Right atrium auricular region (tissue), 2 donors: Measurements from ENCODE around the gene RS1. TPM values are rescaled to one million over a fixed set of nuclear protein-coding genes. Genes with fewer than 3 reads are reported as not detected.

Experiments
- DNase-seq: peaks from one replicate; pipeline ENCODE4 v3.0.0-alpha.2; 2019; ENCODE audit warnings: low spot score
- H3K27ac ChIP-seq, 2 donors: fragments of 200-600 bp; sonication (generic); 1 replicate in 1 of 2; 2 replicates in 1 of 2; pipeline ENCODE4 v1.5.1; 2016 to 2019
- H3K27me3 ChIP-seq, 2 donors: fragments of 200-600 bp; sonication (generic); one replicate each; pipeline versions ENCODE4 v1.5.1 to v1.6.0; 2017 to 2019
- H3K36me3 ChIP-seq: fragments of 200-600 bp; sonication (generic); one replicate; pipeline ENCODE4 v1.5.1; 2016
- H3K4me1 ChIP-seq, 2 donors: fragments of 200-600 bp; sonication (generic); one replicate each; pipeline versions ENCODE4 v1.5.1 to v1.6.0; 2017 to 2019
- H3K4me3 ChIP-seq, 2 donors: fragments of 200-600 bp; sonication (generic); 1 replicate in 1 of 2; 2 replicates in 1 of 2; pipeline ENCODE4 v1.5.1; 2017 to 2019; ENCODE audit warnings: mild to moderate bottlenecking in 1 of 2, moderate library complexity in 1 of 2
- H3K9me3 ChIP-seq, 2 donors: fragments of 200-600 bp; sonication (generic); one replicate each; pipeline ENCODE4 v1.5.1; 2019
- total RNA-seq, 2 donors: library from RNA; depleted of rRNA; stranded (reverse); fragments of >200 nt; gene quantifications; one replicate each; pipeline ENCODE4 v1.1.0, GENCODE V29; 2016
- TF ChIP-seq, protein P1 (sequence below), 2 donors: fragments of 200-600 bp; sonication (generic); IDR thresholded peaks; one replicate each; pipeline ENCODE4 v1.5.1; 2019; ENCODE audit warnings: antibody characterized with exemption in 2 of 2

RS1 gene
- total RNA-seq, 2 donors from 2014 or later, result not detected

DNA sequence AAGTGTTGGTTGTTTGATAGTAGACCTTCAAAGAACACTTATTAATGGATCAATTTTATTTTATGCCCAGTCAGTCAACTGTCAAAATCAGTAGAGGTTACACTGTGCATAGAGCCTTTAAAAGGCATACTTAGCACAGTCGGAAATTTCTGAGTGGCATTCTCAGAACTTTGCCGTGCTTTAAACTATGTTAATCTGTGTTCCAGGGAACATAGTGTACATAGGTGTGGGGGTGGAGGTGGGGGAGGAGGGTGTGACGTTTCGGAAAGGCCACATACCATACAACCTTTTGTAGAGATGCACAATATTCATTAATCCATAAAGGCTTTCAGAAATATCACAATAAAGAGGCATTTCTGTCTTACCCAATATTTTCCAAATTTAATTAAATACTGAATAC, 75.8 kb downstream of the RS1 start:
- no peak overlapping the region for H3K27ac ChIP-seq

DNA sequence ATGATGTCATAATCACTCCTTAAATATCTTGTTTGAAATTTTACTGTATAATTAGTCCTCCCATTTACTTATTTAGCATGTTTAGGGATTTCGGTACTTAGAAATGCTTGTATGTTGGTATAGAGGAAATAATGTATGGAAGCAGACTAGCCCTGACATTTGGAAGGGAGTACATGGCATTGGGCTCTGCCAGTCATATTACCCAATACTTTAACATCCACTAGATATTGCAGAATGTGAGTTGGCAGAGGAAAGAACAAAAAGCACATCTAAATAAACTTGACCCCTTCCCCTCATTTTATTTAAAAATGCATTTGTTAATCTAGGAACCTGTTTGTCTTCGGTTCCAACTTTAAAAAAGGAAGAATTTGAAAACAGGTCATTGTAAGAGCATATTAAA, 77.8 kb downstream of the RS1 start:
- Histone ChIP-seq H3K27ac (no peak overlapping the region), H3K4me1 (no peaks in the 10 kb centered on the region), H3K27me3 (no peaks in the 10 kb centered on the region), H3K9me3 (no peaks in the 10 kb centered on the region), H3K36me3 (no peaks in the 10 kb centered on the region), H3K4me3 (no peak overlapping the region)
- TF ChIP-seq, protein P1, sequence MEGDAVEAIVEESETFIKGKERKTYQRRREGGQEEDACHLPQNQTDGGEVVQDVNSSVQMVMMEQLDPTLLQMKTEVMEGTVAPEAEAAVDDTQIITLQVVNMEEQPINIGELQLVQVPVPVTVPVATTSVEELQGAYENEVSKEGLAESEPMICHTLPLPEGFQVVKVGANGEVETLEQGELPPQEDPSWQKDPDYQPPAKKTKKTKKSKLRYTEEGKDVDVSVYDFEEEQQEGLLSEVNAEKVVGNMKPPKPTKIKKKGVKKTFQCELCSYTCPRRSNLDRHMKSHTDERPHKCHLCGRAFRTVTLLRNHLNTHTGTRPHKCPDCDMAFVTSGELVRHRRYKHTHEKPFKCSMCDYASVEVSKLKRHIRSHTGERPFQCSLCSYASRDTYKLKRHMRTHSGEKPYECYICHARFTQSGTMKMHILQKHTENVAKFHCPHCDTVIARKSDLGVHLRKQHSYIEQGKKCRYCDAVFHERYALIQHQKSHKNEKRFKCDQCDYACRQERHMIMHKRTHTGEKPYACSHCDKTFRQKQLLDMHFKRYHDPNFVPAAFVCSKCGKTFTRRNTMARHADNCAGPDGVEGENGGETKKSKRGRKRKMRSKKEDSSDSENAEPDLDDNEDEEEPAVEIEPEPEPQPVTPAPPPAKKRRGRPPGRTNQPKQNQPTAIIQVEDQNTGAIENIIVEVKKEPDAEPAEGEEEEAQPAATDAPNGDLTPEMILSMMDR (IDR thresholded peaks at IDR 0.05), result no peak
- no peak for DNase-seq

More for the DNA sequence above, 75.8 kb downstream of the RS1 start:
- Histone ChIP-seq H3K36me3 (peaks cover 1% of the 10 kb centered on the region), H3K4me3 (no peak overlapping the region), H3K27me3 (no peaks in the 10 kb centered on the region), H3K9me3 (no peaks in the 10 kb centered on the region), H3K4me1 (no peaks in the 10 kb centered on the region)
- TF ChIP-seq, protein P1 (IDR thresholded peaks at IDR 0.05), result no peak
- DNase-seq, result no peak

DNA sequence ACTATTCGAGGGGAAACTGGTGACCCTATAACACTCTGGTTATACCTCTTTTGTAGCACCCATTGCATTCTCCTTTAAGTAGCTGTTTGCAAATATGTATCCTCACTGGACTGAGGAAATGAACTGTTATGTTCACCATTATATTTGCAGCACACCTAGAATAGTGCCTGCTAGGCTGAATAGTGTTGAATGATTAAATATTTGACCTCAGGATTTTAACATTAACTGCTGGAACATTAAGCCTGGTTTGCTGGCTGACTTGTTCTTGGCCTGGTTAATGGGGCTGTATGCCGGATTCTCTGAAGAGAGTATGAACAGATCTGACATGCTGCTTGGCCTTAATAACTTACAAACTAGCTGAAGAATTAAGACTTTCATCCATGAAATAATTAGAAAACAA, 80.1 kb downstream of the RS1 start:
- no peaks in the 10 kb centered on the region for H3K9me3 ChIP-seq
- TF ChIP-seq, protein P1 (IDR thresholded peaks at IDR 0.05), result no peak
- H3K27me3 ChIP-seq, result no peaks in the 10 kb centered on the region
- H3K4me1 ChIP-seq, result no peaks in the 10 kb centered on the region
- H3K4me3 ChIP-seq, result no peak overlapping the region
- DNase-seq, result no peak
- no peaks in the 10 kb centered on the region for H3K36me3 ChIP-seq
- H3K27ac ChIP-seq, result no peak overlapping the region

Other genes starting within 250 kb of the RS1 start
- 1 to 10 TPM; 9.2 to 9.8 TPM for gene CDKL5, start 246.5 kb downstream of the RS1 start, total RNA-seq
- 1 to 10 TPM in 1 of 2 donors, under 1 TPM in 1; 0.78 to 1.1 TPM for gene PPEF1, start 35.5 kb upstream of the RS1 start, total RNA-seq